HG02759 (cell line): ENCODE results near the gene EFNA5.

Experiments used
- ATAC-seq: cut with Tn5 transposase; IDR thresholded peaks from one replicate; pipeline ENCODE4 v1.9.1; 2021; ENCODE audit warnings: mild to moderate bottlenecking, moderate library complexity; ENCODE audit not compliant: unreplicated experiment

Gene EFNA5

GRCh38 chr5:107524111-107524510 is 146.6 kb downstream of the EFNA5 start:
- no peak for ATAC-seq

GRCh38 chr5:107523029-107523680 is 147.6 kb downstream of the EFNA5 start:
- no peak for ATAC-seq

DNA sequence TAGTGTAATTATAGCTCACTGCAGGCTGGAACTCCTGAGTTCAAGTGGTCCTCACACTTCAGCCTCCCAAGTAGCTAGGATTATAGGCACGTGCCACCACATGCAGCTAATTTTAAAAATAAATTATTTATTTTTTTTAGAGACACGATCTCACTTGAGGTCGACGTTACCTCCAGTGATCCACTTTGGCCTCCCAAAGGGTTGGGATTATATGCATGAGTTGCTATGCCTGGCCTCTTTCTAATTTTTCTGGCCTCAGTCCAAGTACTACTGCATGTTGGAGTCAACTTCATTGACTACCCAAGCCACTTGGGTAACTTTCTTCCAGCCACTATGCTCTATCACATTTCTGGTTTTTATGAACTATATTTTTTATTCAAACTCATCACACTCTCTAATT is 148.3 kb downstream of the EFNA5 start:
- ATAC-seq: no peak

- ATAC-seq: peak; percentile 38
Measured at GRCh38 chr5:107519900-107520354, 150.8 kb downstream of the EFNA5 start.

DNA sequence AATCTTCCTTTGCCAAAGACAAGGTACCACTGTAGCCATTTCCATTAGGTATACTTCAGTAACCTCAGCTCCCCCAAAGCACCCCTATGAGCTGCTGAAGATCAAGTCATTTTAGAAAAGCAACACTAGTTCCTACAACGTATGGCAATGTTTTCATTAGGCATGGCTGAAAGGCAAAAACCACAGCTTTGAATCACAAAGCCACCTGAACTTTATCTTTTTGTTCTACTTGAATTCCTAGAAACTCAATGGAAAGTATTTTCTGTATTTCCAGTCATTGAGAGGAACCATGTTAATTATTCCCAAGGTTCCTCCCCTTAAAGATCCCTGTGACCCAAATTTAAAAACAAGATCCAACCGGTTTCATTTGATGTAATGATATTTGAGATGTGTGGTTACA is 152.1 kb downstream of the EFNA5 start:
- no peak for ATAC-seq

GRCh38 chr5:107518190-107518589 is 152.5 kb downstream of the EFNA5 start:
- no peak for ATAC-seq

- ATAC-seq: no peak
Measured at GRCh38 chr5:107517185-107518033, 153.3 kb downstream of the EFNA5 start.

GRCh38 chr5:107516452-107517184 is 154.1 kb downstream of the EFNA5 start:
- ATAC-seq: no peak

DNA sequence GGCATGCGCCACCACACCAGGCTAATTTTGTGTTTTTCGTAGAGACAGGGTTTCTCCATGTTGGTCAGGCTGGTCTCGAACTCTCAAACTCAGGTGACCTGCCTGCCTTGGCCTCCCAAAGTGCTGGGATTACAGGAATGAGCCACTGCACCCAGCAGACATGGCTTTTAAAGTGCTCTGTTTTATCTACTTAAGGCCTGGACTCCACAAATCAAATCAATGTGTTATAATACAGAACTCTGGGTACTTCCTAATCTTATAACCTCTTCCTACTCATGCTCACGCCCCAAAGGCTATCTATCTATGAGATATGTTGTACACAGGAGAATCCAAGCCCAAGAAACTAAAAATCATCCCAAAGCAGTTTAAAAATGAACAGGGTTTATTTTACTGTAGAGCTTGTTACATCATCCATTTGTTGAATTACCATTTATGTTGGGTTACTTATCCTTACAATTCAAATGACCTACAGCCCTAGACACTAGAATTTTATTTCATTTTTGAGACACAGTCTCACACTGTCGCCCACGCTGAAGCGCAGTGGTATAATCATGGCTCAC is 155.1 kb downstream of the EFNA5 start:
- no peak for ATAC-seq

GRCh38 chr5:107514305-107514704 is 156.4 kb downstream of the EFNA5 start:
- no peak for ATAC-seq

DNA sequence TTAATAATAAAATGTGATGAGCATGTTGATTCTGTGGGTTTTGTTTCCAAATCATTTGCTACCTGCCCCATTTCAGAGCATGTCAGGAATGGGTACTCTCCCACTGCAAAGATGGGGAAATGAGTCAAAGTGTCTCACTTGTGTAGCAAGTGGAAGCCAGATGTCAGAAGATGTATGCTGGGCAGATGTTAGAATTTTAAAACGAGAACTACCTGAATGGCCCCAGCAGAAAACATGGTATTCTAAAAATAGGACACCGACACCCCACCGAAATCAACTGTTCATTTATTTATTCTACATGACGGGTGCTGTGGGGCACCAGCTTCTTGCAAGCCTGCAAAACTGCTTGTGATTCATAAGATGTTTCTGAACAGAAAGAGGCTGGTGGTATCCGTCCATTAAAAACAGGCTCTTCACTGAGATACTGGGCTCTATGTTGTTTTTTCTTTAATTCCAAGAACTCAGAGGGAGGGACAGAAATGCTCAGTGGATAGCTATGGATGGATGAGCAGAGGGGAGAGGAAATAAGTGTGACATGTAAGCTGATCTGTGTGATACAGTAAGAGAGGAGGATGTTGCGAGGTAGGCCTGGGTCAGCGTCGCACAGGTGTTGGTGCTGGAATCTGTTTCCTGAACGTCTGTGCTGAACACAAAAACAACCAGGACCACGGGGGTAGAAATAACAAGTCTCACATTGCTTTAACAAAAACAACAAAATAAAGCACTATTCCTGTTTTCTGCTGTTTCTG is 157.2 kb downstream of the EFNA5 start:
- peak; percentile 37 for ATAC-seq

- no peak for ATAC-seq
Measured at GRCh38 chr5:107512029-107512428, 158.7 kb downstream of the EFNA5 start.

- no peak for ATAC-seq
Measured at GRCh38 chr5:107510125-107510524, 160.6 kb downstream of the EFNA5 start.

- ATAC-seq: no peak
Measured at GRCh38 chr5:107508097-107508496, 162.6 kb downstream of the EFNA5 start.

DNA sequence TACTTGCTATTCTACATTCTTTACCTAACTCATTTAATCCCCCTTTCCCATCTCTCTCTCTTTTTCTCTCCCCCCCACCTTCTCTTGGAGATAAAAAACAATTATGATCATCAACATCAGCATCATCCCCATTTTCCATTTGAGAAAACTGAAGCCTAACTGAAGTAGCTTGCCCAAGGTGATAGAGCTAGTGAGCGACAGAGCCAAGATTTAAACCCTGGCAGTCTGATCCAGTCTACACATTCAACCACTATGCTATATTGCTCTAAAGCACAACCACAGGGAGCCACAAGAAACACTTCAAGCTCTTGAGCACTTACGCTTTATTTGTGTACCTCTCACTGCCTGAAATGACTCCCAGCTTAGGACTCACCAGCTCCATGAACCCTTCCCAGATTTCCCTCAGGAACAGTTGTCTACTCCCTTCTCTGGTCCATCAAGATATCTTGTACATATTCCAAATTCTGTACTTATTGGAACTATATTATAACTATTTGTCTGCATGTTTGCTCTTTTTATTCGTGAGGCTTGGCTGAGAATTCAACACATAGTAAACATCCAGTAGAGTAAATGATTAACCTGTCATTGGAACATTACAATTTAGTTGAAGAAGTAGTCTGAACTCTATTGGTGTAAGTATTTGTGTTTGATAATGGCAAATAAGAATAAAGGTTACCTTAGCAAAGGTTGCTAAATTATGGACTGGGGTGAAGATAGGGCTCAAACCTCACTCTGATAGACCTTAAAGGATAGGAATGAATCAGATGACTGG is 164.8 kb downstream of the EFNA5 start:
- ATAC-seq: no peak

DNA sequence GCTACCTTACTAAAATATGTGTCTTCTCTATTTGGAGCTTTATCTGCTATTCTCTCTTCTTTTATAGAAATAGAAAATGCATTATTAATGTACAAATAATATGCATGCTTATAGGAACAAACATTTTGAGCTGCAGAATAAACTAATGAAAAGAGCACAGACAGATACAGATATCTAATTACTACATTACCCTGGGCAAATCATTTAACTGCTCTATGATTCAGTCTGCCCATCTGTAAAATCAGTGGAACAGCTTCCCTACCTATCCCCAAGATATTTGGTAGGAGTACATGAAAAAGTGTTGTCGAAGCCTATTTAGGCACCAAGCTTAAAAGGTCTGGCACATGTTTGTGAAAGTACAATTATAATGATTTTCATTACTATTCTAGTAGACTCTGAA is 166.3 kb downstream of the EFNA5 start:
- no peak for ATAC-seq

DNA sequence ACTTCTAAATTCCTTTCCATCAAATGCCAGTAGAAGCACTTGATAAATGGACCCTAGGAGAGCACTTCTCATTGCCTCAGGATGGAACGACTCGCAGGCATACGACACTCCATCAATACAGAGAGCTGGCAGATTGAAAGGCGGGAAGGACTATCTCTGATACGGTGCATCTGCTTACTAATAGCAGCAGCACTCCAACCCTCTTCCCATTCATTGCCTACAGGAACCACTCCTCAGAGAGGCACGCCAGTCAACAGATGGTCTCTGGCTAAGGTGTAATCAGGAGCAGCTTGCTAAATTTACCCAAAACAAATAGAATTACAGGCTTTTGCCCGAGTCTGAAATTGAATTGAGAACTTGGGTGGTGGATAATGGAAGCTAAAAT is 168.1 kb downstream of the EFNA5 start:
- no peak for ATAC-seq

DNA sequence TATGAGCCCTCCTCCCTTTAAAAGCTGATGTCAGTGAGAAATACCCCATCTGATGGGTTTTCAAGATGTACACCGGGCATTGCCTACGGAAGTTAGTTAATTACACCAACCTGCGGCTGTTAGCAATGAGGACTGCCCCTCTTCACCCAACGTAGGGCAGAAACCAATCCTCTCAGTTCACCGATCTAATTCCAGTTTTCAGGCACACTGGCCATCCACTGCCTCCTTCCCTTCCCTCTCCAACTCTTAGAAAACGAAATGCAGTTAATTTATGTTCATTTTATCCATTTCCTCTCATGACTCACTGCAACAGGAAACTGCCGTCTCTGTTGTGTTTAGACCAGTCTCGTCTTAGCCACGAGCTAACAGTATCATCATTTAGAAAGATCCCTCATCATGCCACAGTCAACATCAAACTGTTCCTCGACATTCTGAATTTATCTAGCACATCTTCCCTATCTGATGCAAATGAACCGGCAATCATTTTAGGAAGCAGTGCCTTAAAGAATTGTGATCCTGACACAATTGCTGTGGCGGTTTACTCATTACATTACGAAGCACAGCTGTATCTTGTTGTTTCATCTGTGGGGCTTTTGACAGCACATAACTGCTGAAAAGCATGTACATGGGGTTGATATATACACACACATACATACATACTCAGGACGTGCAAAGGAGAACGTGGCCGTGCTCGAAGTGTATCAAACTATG is 168.6 kb downstream of the EFNA5 start:
- no peak for ATAC-seq

- ATAC-seq: no peak
Measured at GRCh38 chr5:107500840-107501239, 169.9 kb downstream of the EFNA5 start.
